HG03354 (cell line): ENCODE measurements around the gene OR52E1.
"Not testable (repeated sequence)": the region's sequence is repeated elsewhere in the genome, so short reads cannot be mapped to it uniquely, and the experiment has no call there.

ENCODE experiments used
- ATAC-seq: cut with Tn5 transposase; IDR thresholded peaks from one replicate; pipeline ENCODE4 v1.9.1; 2021; ENCODE audit warnings: mild to moderate bottlenecking; ENCODE audit not compliant: unreplicated experiment, poor library complexity, severe bottlenecking

Gene OR52E1

GRCh38 chr11:5069272-5069671 is at the start of gene OR52E1:
OR52E1 (plus strand) TSS chr11:5069572.
- no peak for ATAC-seq

- ATAC-seq, result no peak
Observed at GRCh38 chr11:5021996-5022395, 47.4 kb upstream of the OR52E1 start.

- ATAC-seq, result no peak
Observed at GRCh38 chr11:5036669-5037068, 32.7 kb upstream of the OR52E1 start.

- no peak for ATAC-seq
Observed at GRCh38 chr11:5037926-5038325, 31.4 kb upstream of the OR52E1 start.

GRCh38 chr11:5038341-5038740 is 31.0 kb upstream of the OR52E1 start:
- no peak for ATAC-seq

GRCh38 chr11:5040876-5041275 is 28.5 kb upstream of the OR52E1 start:
- ATAC-seq, result no peak

GRCh38 chr11:5042091-5042490 is 27.3 kb upstream of the OR52E1 start:
- no peak for ATAC-seq

- no peak for ATAC-seq
Observed at GRCh38 chr11:5043380-5043779, 26.0 kb upstream of the OR52E1 start.

GRCh38 chr11:5046226-5046625 is 23.1 kb upstream of the OR52E1 start, which contains the start of gene OR52J3:
OR52J3 (plus strand) TSS chr11:5046526; CDS start chr11:5046526, 0 bp downstream.
- no peak for ATAC-seq

GRCh38 chr11:5046754-5047330 is 22.5 kb upstream of the OR52E1 start:
- no peak for ATAC-seq

- not testable (repeated sequence) for ATAC-seq
Observed at GRCh38 chr11:5058679-5059078, 10.7 kb upstream of the OR52E1 start.

- no peak for ATAC-seq
Observed at GRCh38 chr11:5059391-5059790, 10.0 kb upstream of the OR52E1 start, which contains the start of gene OR52E2. OR52E2 (minus strand) TSS chr11:5059627; CDS start chr11:5059627, 0 bp downstream.

- no peak for ATAC-seq
Observed at GRCh38 chr11:5065027-5065426, 4.3 kb upstream of the OR52E1 start.

GRCh38 chr11:5071799-5072198 is 2.4 kb downstream of the OR52E1 start:
- ATAC-seq, result no peak

GRCh38 chr11:5081405-5081804 is 12.0 kb downstream of the OR52E1 start:
- no peak for ATAC-seq

- no peak for ATAC-seq
Observed at GRCh38 chr11:5083602-5084001, 14.2 kb downstream of the OR52E1 start.

- no peak for ATAC-seq
Observed at GRCh38 chr11:5088556-5088955, 19.2 kb downstream of the OR52E1 start.

- no peak for ATAC-seq
Observed at GRCh38 chr11:5090668-5091067, 21.3 kb downstream of the OR52E1 start.

GRCh38 chr11:5092821-5093585 is 23.6 kb downstream of the OR52E1 start:
- no peak for ATAC-seq

- ATAC-seq, result no peak
Observed at GRCh38 chr11:5096011-5096410, 26.6 kb downstream of the OR52E1 start.

- ATAC-seq, result no peak
Observed at GRCh38 chr11:5102246-5102645, 32.9 kb downstream of the OR52E1 start.
